Left lung (tissue), 10 donors: ENCODE results near the gene PMEPA1. TPM values are rescaled to one million over a fixed set of nuclear protein-coding genes. Genes with fewer than 3 reads are reported as not detected.
A peak's percentile ranks its signal among the peaks of the same experiment; 100 is the strongest.

ENCODE experiments used
- ATAC-seq: fragments of 200-7000 bp; cut with Tn5 transposase; one replicate; pipeline ENCODE4 v1.9.1; 2020; ENCODE audit warnings: moderate library complexity
- DNase-seq, 4 donors: peaks; one replicate each; pipeline ENCODE4 v3.0.0-alpha.2; 2013 to 2020
- H3K27ac ChIP-seq, 2 donors: fragments of 200-600 bp; sonication (generic) in 1 of 2; one replicate each; pipeline versions ENCODE4 v1.5.0 to v1.8.0; 2020 to 2021
- H3K27me3 ChIP-seq, 2 donors: fragments of 200-600 bp; sonication (generic) in 1 of 2; one replicate each; pipeline versions ENCODE4 v1.5.0 to v1.8.0; 2020 to 2021
- H3K36me3 ChIP-seq, 2 donors: fragments of 200-600 bp; sonication (generic) in 1 of 2; one replicate each; pipeline versions ENCODE4 v1.5.0 to v1.8.0; 2020 to 2021
- H3K4me1 ChIP-seq, 2 donors: fragments of 200-600 bp; one replicate each; pipeline ENCODE4 v1.8.0; 2021
- H3K4me3 ChIP-seq, 2 donors: fragments of 200-600 bp; sonication (generic) in 1 of 2; one replicate each; pipeline versions ENCODE4 v1.5.0 to v1.8.0; 2020 to 2021; ENCODE audit warnings: mild to moderate bottlenecking in 1 of 2
- H3K9me3 ChIP-seq, 2 donors: fragments of 200-600 bp; sonication (generic) in 1 of 2; one replicate each; pipeline versions ENCODE4 v1.5.0 to v1.8.0; 2020 to 2021
- intact Hi-C, 2 donors: fragments of 100-400 bp; cut with DNase I; formaldehyde crosslinking; loops; one replicate each; pipeline versions ENCODE4 v1.11.2 to v1.14.2; 2022
- polyA plus RNA-seq, 6 donors: library from polyadenylated mRNA; unstranded; fragments of 120-200 nt; gene quantifications; one replicate each; pipeline ENCODE4 v1.2.1, GENCODE V29; 2013; ENCODE audit not compliant: insufficient read length in 6 of 6
- total RNA-seq, 2 donors: library from RNA; stranded (reverse); fragmentation: NEBNext Ultra II Directional; extraction: Animal tissue kit (Norgen Biotek cat#: 25700); gene quantifications; one replicate each; pipeline ENCODE4 v1.2.1, GENCODE V29; 2021
- TF ChIP-seq, protein P1 (sequence below), 2 donors: fragments of 200-600 bp; sonication (generic) in 1 of 2; IDR thresholded peaks; one replicate each; pipeline versions ENCODE4 v1.5.0 to v1.8.0; 2021; ENCODE audit warnings: antibody characterized with exemption in 2 of 2
- donor health status: DM: no; HTN: yes; CAD: no.
- donor health status: DM: no; HTN: no; CAD: no.

The PMEPA1 gene
- total and polyA plus RNA-seq, 8 donors, result 19.4 to 109 (median 26.2) TPM

DNA sequence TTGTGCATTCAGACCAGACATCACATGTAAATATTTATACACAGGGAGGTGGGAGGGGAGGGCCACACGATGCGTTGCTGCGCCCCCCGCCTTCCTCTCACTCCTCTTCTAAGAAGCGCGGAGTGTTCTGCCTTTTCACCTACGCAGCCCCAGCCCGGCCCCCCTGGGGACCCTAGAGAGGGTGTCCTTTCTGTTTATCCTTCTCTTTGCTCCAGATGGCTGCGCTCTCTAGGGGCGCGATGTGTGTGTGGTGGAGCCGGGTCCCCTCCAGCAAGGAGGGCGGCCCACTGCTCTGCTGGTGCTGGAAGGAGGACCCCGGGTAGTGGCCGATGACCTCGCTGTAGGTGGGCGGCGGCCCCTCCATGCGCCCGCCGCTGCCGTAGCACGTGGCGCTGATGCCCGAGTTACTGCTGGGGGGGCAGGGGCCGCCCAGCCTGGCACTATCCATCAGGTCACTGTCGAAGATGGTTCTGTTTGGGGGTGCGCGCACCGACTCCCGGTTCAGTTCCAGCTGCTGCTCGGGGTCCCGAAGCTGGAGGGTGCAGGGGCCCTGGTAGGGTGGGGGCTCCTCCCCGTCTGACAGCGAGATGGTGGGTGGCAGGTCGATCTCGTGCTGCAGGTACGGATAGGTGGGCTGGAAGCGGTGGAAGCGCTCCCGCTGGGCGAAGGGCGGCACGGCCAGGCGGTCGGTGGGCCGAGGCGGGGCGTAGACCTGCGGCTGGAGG lies 57.8 kb downstream of the PMEPA1 start:
- peaks cover 0 to 36% of the 10 kb centered on the region in 2 donors for H3K36me3 ChIP-seq
- no peaks in the 10 kb centered on the region for H3K27me3 ChIP-seq
- intact Hi-C loops, result loop anchor here in 1 of 2 donors (10.0 kb wide), 1 partner anchor 433 kb away; no protein-coding TSS in a partner anchor
- no peaks in the 10 kb centered on the region for H3K9me3 ChIP-seq
- no peak for ATAC-seq
- peak in 2 of 4 donors; percentile 31 to 78 for DNase-seq
- H3K4me3 ChIP-seq, result no peak overlapping the region
- no peaks in the 10 kb centered on the region for H3K4me1 ChIP-seq
- TF ChIP-seq, protein P1, sequence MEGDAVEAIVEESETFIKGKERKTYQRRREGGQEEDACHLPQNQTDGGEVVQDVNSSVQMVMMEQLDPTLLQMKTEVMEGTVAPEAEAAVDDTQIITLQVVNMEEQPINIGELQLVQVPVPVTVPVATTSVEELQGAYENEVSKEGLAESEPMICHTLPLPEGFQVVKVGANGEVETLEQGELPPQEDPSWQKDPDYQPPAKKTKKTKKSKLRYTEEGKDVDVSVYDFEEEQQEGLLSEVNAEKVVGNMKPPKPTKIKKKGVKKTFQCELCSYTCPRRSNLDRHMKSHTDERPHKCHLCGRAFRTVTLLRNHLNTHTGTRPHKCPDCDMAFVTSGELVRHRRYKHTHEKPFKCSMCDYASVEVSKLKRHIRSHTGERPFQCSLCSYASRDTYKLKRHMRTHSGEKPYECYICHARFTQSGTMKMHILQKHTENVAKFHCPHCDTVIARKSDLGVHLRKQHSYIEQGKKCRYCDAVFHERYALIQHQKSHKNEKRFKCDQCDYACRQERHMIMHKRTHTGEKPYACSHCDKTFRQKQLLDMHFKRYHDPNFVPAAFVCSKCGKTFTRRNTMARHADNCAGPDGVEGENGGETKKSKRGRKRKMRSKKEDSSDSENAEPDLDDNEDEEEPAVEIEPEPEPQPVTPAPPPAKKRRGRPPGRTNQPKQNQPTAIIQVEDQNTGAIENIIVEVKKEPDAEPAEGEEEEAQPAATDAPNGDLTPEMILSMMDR (IDR thresholded peaks at IDR 0.05), result no peak
- no peak overlapping the region for H3K27ac ChIP-seq

DNA sequence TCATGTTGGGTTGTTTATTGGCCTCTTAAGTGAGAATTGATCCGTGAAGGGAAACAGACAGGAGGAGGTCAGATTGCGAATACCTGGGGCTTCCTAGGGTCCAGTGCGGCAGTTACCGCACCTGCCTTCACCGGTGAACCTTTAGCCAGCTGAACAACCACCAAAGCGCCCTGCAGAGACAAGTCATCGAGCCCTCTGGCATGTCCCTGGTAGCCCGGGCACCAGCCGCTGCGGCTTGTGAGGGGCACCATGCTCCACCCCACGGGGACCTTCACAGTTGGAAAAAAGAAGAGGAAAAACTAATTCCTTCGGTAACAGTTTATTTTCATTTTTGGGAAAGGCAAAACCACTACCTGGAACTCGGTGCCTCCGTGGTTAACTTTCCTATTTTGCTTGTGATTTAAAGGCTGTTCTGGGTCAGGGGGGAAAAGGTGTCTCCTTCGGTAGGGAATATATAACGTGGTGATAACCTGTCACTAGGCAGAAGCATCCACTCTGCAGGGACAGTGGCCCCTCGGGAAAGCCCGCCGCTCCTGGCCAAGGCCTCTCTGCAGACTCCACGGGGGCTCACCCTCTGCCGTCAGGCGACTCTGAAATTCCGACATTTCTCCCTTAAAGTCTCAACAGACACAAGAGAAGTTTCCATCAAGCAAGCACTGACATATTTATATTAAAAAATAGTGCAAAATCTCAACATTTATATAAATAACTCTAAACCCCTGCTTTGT lies 58.9 kb downstream of the PMEPA1 start:
- peak in 2 of 4 donors; percentile 24 to 65 for DNase-seq
- ATAC-seq, result no peak
- intact Hi-C loops, result loop anchor here in 1 of 2 donors (10.0 kb wide), 1 partner anchor 434 kb away; no protein-coding TSS in a partner anchor

DNA sequence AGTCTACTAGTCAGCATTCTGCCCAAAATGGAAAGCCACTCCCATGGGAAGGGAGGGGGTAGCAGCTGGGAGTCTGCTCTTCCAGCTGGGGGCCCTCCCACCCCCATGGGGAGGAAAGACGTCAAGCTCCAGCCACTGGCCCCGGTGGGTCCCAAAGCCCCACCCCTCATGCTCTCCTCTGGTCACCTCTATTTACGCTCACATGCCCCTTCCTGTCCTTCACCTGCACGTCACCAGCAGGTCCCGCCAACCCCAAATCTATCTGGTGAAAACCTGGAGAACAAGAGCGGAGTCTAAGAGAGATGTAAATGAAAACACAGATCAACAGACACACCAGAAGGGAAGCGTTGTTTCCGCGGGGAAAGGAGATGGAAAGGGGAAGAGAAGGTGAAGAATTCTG lies 59.5 kb downstream of the PMEPA1 start:
- intact Hi-C loops, result loop anchor here in 1 of 2 donors (10.0 kb wide), 1 partner anchor 435 kb away; no protein-coding TSS in a partner anchor
- H3K4me3 ChIP-seq, result no peak overlapping the region
- ATAC-seq (no peak), DNase-seq (no peak)
- H3K36me3 ChIP-seq, result peaks cover 0 to 30% of the 10 kb centered on the region in 2 donors
- H3K4me1 ChIP-seq, result no peaks in the 10 kb centered on the region
- no peak overlapping the region for H3K27ac ChIP-seq
- no peaks in the 10 kb centered on the region for H3K27me3 ChIP-seq
- TF ChIP-seq, protein P1 (IDR thresholded peaks at IDR 0.05), result no peak
- no peaks in the 10 kb centered on the region for H3K9me3 ChIP-seq

More for the DNA sequence above, 58.9 kb downstream of the PMEPA1 start:
- H3K4me1 ChIP-seq, result no peaks in the 10 kb centered on the region
- TF ChIP-seq, protein P1 (IDR thresholded peaks at IDR 0.05), result no peak
- H3K9me3 ChIP-seq, result no peaks in the 10 kb centered on the region
- H3K27me3 ChIP-seq, result no peaks in the 10 kb centered on the region
- peaks cover 0 to 30% of the 10 kb centered on the region in 2 donors for H3K36me3 ChIP-seq
- H3K4me3 ChIP-seq, result no peak overlapping the region
- no peak overlapping the region for H3K27ac ChIP-seq

DNA sequence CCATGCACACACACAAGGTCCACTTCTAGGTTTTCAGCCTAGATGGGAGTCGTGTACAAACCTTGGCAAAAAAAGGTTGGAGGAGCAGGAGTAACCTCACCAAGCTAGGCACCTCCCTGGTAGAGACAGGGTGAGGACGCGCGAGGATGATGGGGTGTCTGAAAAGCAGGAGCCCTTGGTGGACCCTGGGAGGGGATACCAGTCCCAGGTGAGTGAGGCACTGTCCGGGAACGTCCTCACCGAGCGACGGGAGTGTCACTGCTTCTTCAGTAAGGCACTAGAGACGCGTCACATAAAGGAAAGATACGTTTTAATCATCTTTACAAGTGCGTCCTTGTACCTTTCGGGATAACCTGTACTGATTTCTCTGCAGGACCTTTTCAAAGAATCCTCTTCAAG lies 60.2 kb downstream of the PMEPA1 start:
- no peak for DNase-seq
- peaks cover 0 to 30% of the 10 kb centered on the region in 2 donors for H3K36me3 ChIP-seq
- no peaks in the 10 kb centered on the region for H3K4me1 ChIP-seq
- intact Hi-C loops, result loop anchor here in 1 of 2 donors (10.0 kb wide), 1 partner anchor 435 kb away; no protein-coding TSS in a partner anchor
- H3K27me3 ChIP-seq, result no peaks in the 10 kb centered on the region
- TF ChIP-seq, protein P1 (IDR thresholded peaks at IDR 0.05), result no peak
- H3K27ac ChIP-seq, result no peak overlapping the region
- peaks cover 0 to 5% of the 10 kb centered on the region in 2 donors for H3K9me3 ChIP-seq
- no peak for ATAC-seq
- no peak overlapping the region for H3K4me3 ChIP-seq
